Esophagus muscularis mucosa (tissue), 4 donors: ENCODE data around the gene INTS7.

Experiments used
- EP300 ChIP-seq: sonication (generic); formaldehyde crosslinking; IDR thresholded peaks from one replicate; pipeline ENCODE4 v1.6.1; 2017; ENCODE audit warnings: antibody characterized with exemption
- POLR2AphosphoS5 ChIP-seq, 2 donors: sonication (generic); formaldehyde crosslinking; IDR thresholded peaks; one replicate each; pipeline ENCODE4 v1.6.1; 2017; ENCODE audit warnings: antibody characterized with exemption in 2 of 2
- TF ChIP-seq, protein P1 (sequence below), 3 experiments: fragments of 200-600 bp in 2 of 3; fragments of 450-650 bp in 1 of 3; sonication (generic) in 2 of 3; IDR thresholded peaks; one replicate each; pipeline ENCODE4 v1.5.1; 2017 to 2019; ENCODE audit warnings: antibody characterized with exemption in 3 of 3, mild to moderate bottlenecking in 2 of 3, moderate library complexity in 1 of 3

DNA sequence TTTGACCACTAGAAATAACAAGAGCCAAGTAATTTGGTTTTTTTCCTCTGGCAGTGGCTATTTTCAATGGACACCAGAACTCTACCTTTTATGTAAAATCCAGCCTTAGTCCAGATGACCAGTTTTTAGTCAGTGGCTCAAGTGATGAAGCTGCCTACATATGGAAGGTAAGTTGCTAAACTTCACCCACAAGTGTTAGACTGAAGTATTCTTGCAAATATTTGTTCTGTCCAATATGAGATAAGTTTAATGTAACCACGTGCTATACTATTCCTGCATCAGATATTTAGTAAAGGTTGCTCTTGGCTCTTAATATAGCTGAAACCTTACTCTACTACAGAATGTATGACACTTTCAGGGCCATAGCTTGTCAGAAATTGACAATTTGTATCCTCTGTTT lies 36.7 kb upstream of the INTS7 start:
- TF ChIP-seq, protein P1, sequence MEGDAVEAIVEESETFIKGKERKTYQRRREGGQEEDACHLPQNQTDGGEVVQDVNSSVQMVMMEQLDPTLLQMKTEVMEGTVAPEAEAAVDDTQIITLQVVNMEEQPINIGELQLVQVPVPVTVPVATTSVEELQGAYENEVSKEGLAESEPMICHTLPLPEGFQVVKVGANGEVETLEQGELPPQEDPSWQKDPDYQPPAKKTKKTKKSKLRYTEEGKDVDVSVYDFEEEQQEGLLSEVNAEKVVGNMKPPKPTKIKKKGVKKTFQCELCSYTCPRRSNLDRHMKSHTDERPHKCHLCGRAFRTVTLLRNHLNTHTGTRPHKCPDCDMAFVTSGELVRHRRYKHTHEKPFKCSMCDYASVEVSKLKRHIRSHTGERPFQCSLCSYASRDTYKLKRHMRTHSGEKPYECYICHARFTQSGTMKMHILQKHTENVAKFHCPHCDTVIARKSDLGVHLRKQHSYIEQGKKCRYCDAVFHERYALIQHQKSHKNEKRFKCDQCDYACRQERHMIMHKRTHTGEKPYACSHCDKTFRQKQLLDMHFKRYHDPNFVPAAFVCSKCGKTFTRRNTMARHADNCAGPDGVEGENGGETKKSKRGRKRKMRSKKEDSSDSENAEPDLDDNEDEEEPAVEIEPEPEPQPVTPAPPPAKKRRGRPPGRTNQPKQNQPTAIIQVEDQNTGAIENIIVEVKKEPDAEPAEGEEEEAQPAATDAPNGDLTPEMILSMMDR (IDR thresholded peaks at IDR 0.05) = no peak
- no peak for TF ChIP-seq POLR2AphosphoS5 (IDR thresholded peaks at IDR 0.05)
- TF ChIP-seq EP300 = no peak
